ENCODE measurements around the gene RAI2.
"Not testable (repeated sequence)": the region's sequence is repeated elsewhere in the genome, so short reads cannot be mapped to it uniquely, and the experiment has no call there.

Gene RAI2

DNA sequence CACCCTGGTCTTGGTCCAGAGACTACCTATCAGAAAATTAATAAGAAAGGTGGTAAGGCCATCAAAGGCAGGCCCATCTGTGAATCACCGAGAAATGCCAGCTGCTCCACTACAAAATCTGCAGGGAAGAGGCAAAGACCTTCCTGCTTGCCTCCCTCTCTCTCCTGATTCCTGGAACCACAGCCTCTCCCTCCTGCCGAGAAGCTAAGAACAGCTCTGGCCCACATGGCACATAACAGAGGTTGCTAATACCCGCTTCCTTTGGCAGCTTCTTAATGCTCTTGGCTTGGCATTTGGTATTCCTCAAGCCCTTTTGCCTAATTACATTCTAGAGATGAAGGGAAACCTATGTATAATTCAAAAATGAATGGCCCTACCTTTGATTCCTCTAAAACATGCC is 32.9 kb downstream of the RAI2 start:
- DNase-seq: no peak

DNA sequence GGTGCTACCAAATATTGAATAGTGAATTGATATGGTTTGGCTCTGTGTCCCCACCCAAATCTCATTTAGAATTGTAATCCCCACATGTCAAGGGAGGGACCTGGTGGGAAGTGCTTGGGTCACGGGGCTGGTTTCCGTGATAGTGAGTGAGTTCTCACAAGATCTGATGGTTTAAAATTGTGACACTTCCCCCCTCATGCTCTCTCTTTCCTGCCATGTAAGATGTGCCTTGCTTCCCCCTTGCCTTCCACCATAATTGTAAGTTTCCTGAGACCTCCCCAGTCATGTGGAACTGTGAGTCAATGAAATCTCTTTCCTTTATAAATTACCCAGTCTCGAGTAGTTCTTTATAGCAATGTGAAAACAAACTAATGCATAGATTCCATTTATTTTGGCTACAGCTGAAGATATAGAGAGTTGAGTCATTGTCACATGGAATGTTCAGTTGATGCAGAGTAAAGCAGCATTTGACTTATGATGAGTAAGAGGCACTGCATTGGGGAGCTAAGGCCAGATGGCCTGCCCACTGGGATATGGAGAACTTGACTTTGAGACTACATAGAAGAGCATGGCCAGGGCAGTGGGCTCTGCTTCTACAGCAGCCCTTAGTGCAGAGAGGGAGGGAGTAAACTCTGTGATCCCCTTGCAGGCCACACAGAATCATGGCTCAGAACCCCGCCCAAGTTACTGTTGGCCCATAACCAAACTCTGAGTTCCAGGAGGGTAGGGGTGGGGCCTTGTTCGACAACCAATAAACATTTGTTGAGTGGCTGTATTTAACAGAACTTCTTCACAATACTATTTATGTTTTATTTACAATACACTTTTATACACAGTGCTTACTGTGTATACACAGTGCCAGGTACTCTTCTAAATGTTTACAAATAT is 34.2 kb downstream of the RAI2 start:
- DNase-seq: no peak

DNA sequence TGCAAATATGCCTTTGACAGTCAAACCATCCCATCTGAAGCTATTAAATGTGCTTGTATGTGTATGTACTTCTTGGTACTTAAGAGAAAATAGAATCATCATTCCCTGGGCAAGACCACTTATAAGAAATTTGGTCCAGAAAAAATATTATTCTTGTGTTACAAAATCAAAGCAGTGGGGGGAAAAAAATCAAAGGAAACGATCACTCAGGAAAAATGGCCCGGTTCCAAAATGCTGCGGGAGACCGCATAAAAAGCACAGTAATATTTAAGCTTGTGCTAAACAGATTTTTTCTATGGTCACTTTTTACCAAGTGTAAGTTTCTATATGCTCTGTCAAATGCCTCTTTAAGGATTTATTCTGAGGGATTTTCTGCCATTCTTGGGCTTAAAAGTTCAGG is 36.1 kb downstream of the RAI2 start:
- DNase-seq: no peak

DNA sequence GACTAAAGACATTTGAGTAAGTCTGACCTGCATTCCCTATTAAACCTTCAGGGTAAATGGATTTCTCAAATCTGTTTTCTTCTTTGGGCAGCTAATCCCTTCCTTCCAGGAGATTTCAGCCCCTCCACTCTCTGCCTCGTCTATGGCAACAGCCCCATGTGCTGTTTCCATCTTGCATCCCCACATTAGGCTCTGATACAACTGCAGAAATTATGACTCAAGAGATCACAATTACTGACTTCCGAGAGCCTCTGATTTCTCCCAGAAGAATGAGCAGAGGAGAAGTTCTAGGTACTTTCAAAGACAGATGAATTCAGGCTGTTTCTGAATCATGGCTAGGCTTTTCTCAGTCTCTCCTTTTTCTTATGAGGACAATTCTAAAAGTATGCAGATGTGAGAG is 38.7 kb downstream of the RAI2 start:
- DNase-seq: no peak

- no peak for DNase-seq
Observed at GRCh38 chrX:17820100-17820499, 41.0 kb downstream of the RAI2 start.

GRCh38 chrX:17818726-17819125 is 42.4 kb downstream of the RAI2 start:
- DNase-seq: no peak

- no peak for DNase-seq
Observed at GRCh38 chrX:17817251-17817650, 43.8 kb downstream of the RAI2 start.

GRCh38 chrX:17814557-17814956 is 46.5 kb downstream of the RAI2 start:
- DNase-seq: no peak

GRCh38 chrX:17814059-17814458 is 47.0 kb downstream of the RAI2 start:
- no peak for DNase-seq

GRCh38 chrX:17813277-17813676 is 47.8 kb downstream of the RAI2 start:
- DNase-seq: no peak

GRCh38 chrX:17812763-17813162 is 48.3 kb downstream of the RAI2 start:
- DNase-seq: no peak

DNA sequence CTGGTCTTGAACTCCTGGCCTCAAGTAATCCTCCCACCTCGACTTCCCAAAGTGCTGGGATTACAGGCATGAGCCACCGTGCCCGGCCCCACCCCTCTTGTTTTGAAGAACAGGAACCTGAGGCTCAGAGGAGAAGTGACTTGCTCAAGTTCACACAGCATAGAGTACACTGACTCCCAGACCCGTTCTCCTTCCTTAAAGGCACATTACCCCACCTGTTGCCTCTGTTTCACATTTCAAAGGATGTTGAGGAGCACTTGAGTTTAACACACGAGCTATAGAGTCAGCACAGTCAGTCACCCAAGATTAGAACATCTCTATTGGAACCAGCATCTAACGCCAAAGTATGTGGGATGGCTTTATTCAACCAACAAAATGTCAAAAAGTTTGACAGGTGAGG is 51.1 kb downstream of the RAI2 start:
- no peak for DNase-seq

DNA sequence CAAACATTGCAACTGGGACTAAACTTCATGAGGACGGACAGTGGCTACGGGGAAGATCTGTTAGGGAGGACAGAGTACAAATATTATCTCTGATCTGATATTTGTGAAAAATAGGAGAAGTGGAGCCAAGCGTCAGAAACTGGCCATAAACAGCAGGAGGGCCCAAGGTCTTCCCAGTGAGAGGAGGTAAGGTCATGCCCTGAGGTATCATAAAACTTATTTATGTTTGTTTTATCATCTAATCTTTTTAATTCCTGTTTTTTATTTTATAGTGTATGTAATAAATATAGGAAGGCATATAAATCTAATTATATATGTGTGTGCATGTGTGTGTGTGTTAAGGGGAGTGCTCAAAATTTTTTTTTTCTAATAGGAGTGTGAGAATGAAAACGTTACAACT is 51.8 kb downstream of the RAI2 start:
- DNase-seq: no peak

DNA sequence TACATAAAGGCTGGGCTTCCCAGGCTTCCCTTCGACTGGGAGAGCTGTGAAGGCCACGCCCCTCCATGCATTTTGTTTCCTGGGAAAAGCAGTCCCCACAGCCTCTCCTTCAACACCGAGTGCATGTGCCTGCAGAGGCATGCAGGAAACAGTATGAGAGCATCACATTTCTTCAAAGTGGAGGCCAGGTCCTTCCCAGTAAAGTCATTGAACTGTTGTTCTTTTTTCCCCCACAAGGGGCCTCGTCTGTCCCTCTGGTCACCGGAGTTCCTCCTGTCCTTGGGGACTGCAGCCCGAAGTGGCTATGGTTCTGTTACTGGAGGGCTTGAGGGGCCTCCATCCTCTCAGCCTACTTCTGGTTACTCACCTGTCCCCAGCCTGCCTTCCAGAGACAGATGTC is 56.0 kb downstream of the RAI2 start:
- no peak for DNase-seq

DNA sequence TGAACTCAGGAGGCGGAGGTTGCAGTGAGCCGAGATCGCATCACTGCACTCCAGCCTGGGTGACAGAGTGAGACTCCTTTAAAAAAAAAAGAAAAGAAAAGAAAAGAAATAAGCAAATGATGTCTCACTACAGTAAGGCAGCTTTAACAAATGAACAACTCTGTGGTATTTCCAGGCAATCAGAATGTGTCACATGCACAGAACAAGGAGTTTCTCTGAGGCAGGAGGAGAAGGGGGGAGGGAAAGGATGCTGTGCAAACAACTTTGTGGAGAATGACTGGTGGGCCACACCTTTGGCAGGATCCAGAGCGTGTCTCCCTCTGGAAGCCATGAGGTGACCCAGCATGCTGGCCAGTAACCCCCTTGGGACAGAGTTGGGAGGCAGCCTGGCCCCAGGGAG is 57.6 kb downstream of the RAI2 start:
- no peak for DNase-seq

- no peak for DNase-seq
Observed at GRCh38 chrX:17802756-17803155, 58.3 kb downstream of the RAI2 start.

DNA sequence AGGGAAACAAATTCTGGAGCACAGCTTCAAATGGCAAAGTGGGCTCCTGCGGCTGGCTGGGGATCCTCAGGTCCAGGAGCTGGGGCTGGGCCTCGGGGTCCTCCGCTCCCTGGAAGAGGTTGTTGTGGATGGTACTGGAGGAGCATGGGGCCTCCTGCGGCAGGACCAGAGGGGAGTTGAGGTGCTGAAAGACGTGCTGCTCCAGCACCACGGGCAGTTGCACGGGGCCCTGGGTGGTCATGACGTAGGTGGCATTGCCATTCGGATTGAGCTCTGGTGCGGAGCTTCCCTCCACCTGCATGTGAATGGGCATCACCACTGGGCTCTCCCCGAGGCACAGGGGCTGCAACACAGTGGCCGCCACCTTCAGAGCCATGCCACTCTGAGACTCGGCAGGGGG is 59.7 kb downstream of the RAI2 start:
- no peak for DNase-seq

- no peak for DNase-seq
Observed at GRCh38 chrX:17798921-17799320, 62.2 kb downstream of the RAI2 start.

- DNase-seq: no peak
Observed at GRCh38 chrX:17792826-17793225, 68.3 kb downstream of the RAI2 start.

- DNase-seq: no peak
Observed at GRCh38 chrX:17788956-17789562, 72.0 kb downstream of the RAI2 start.

DNA sequence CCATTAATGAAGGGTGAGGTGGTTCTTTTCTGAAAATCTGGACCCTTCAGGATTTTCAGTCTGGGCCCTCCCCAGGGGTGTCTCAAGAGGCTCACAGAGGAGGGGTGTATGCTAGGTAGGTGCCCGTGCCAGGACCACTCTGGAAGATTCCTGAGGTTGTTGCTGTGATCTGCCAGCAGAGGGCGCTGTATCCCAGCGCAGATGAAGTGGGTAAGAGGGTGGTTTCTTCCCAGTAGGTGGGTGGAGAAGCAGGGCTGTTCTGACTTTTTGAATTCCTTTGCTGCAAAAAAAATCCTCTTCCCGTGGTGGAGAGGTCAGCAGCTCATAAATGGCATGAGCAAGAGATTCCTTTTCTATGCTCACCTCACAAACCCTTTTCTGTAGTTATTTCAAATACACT is 72.7 kb downstream of the RAI2 start:
- peak; percentile 45 for DNase-seq

DNA sequence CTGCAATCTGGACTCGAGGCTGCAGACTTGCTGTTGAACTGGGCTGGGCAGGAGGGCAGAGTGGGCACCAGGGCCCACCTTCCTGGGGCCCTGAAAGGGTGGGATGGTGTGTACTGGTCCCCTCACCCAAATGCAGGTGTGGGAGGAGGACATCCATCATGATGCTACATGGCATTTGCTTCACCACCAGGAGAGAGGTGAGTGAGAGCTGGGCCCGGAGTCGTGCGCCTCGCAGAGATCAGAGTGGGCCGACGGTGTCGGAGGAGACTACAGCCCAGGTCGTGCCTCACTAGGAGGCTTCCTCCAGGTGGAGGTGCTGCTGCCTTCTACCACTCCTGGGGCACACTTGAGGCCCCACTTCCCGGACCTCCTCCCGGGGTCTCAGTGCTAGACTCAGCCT is 73.5 kb downstream of the RAI2 start:
- no peak for DNase-seq

GRCh38 chrX:17786554-17787347 is 74.3 kb downstream of the RAI2 start:
- not testable (repeated sequence) for DNase-seq

- no peak for DNase-seq
Observed at GRCh38 chrX:17779434-17779833, 81.7 kb downstream of the RAI2 start.
